Lower leg skin (tissue), 3 donors: ENCODE data around the gene RGS11.

Source experiments
- POLR2A ChIP-seq, 2 donors: fragments of 450-650 bp; IDR thresholded peaks; one replicate each; pipeline ENCODE4 v1.6.1; 2016 to 2017; ENCODE audit warnings: antibody characterized with exemption in 2 of 2, mild to moderate bottlenecking in 1 of 2, moderate library complexity in 1 of 2
- TF ChIP-seq, protein P1 (sequence below), 3 donors: fragments of 450-650 bp; IDR thresholded peaks; one replicate each; pipeline ENCODE4 v1.5.1; 2016; ENCODE audit warnings: antibody characterized with exemption in 3 of 3, mild to moderate bottlenecking in 3 of 3, moderate library complexity in 2 of 3

DNA sequence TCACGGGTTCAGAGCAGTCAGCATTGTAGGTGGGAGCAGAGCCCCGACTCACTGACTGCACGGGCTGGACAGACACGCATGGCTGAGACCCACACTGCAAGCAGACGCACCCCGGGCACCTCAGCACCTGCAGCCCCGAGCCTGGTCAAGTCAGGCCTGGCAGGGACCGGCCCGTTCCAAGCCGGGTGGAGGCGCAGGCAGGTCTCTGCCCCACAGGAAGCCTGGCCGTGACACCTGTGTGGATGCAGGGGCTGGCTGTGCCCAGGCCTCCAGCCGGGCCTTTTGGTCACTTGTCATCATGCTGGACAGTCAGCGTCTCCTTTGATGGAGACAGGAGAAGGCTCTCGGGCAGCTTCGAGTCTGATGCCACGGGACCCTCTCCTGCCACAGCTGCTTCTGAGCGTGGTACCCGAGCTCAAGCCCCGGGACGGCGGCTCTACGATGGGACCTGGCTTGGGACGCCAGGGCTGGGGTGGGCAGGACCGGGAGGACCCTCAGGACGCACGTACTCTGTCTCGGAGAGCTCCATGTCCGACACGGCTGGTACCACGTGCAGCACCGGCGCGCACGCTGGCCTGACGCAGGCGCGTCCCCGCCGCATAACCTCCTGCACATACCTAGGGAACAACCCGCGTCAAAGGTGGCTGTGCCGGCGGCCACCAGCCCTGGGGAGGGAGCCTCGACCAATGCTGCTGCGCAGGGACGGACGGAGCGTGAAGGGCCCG lies 15.1 kb upstream of the RGS11 start:
- TF ChIP-seq POLR2A (IDR thresholded peaks at IDR 0.05): no peak
- TF ChIP-seq, protein P1, sequence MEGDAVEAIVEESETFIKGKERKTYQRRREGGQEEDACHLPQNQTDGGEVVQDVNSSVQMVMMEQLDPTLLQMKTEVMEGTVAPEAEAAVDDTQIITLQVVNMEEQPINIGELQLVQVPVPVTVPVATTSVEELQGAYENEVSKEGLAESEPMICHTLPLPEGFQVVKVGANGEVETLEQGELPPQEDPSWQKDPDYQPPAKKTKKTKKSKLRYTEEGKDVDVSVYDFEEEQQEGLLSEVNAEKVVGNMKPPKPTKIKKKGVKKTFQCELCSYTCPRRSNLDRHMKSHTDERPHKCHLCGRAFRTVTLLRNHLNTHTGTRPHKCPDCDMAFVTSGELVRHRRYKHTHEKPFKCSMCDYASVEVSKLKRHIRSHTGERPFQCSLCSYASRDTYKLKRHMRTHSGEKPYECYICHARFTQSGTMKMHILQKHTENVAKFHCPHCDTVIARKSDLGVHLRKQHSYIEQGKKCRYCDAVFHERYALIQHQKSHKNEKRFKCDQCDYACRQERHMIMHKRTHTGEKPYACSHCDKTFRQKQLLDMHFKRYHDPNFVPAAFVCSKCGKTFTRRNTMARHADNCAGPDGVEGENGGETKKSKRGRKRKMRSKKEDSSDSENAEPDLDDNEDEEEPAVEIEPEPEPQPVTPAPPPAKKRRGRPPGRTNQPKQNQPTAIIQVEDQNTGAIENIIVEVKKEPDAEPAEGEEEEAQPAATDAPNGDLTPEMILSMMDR (IDR thresholded peaks at IDR 0.05): no peak
